Suprapubic skin (tissue), 4 donors: Measurements from ENCODE around the gene PCGF6. TPM values are rescaled to one million over a fixed set of nuclear protein-coding genes. Genes with fewer than 3 reads are reported as not detected.
A peak's percentile ranks its signal among the peaks of the same experiment; 100 is the strongest.

Experiments
- DNase-seq, 2 donors: peaks; one replicate each; pipeline ENCODE4 v3.0.0-alpha.2; 2019; ENCODE audit warnings: low spot score in 2 of 2
- H3K27ac ChIP-seq: fragments of 200-600 bp; sonication (generic); one replicate; pipeline ENCODE4 v1.5.1; 2019
- H3K27me3 ChIP-seq: fragments of 200-600 bp; sonication (generic); one replicate; pipeline ENCODE4 v1.5.1; 2019
- H3K36me3 ChIP-seq: fragments of 200-600 bp; sonication (generic); one replicate; pipeline ENCODE4 v1.5.1; 2019
- H3K4me1 ChIP-seq: fragments of 200-600 bp; sonication (generic); one replicate; pipeline ENCODE4 v1.5.1; 2019
- H3K4me3 ChIP-seq: fragments of 200-600 bp; sonication (generic); one replicate; pipeline ENCODE4 v1.5.1; 2019; ENCODE audit warnings: mild to moderate bottlenecking
- H3K9me3 ChIP-seq: fragments of 200-600 bp; sonication (generic); one replicate; pipeline ENCODE4 v1.5.1; 2019
- CTCF ChIP-seq, 2 donors: fragments of 200-600 bp in 1 of 2; fragments of 450-650 bp in 1 of 2; sonication (generic) in 1 of 2; IDR thresholded peaks; one replicate each; pipeline ENCODE4 v1.5.1; 2016 to 2019; ENCODE audit warnings: antibody characterized with exemption in 2 of 2, mild to moderate bottlenecking in 1 of 2, moderate library complexity in 1 of 2
- EP300 ChIP-seq: sonication (generic); formaldehyde crosslinking; IDR thresholded peaks from one replicate; pipeline ENCODE4 v1.6.1; 2017; ENCODE audit warnings: antibody characterized with exemption
- POLR2A ChIP-seq, 2 donors: fragments of 450-650 bp; IDR thresholded peaks; one replicate each; pipeline ENCODE4 v1.6.1; 2017; ENCODE audit warnings: antibody characterized with exemption in 2 of 2, mild to moderate bottlenecking in 2 of 2, moderate library complexity in 2 of 2
- POLR2AphosphoS5 ChIP-seq, 3 donors: sonication (generic); formaldehyde crosslinking; IDR thresholded peaks; one replicate each; pipeline ENCODE4 v1.6.1; 2017; ENCODE audit warnings: antibody characterized with exemption in 3 of 3
- WGBS: methylation state at CpG from one replicate; pipeline ENCODE4 v1.1.5; 2018; 5-methylcytosine and 5-hydroxymethylcytosine counted together
- total RNA-seq, 4 donors: library from RNA; depleted of rRNA; stranded (reverse); fragments of >200 nt; gene quantifications; one replicate each; pipeline ENCODE4 v1.1.0, GENCODE V29; 2016

Gene PCGF6
- 1 to 10 TPM; 2.6 to 7.2 (median 4.9) TPM for total RNA-seq

DNA sequence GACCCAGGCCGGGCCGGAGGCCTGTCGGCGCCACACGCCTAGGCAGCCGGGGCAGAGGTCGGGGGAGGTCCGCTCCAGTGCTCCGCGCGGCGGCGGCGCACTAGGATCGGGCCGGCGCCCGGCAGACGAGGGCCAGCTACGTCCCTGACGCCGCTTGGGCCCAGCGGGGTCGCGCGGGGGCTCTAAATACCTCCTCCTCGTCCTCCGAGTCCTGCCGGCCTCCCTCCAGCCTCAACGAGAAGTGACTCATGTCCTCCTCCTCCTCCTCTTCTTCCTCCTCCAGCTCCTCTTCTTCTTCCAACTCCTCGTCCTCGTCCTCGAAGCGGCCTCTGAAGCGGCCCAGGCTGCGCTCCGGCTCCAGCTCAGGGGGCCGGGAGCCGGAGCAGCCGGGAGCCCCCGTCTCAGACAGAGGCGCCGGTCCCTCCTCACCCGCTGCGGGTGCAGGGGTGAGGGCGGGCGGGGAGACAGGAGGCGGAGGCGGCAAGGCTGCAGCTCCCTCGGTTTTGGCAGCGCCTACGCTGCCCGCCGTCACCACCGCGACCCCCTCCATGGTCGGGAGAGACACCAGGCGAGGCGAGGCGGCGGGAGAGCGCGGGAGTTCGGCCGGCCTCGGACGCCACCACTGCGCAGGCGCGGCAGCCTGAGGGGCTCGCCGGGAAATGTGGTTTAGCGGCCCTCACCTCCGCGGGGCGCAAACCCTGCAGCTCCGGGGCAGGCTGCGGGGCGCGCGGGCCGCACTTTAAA is at the start of gene PCGF6:
Gene PCGF6, minus strand, starts transcription at position 624 of the 744 bp plus-strand sequence. Its CDS starts 74 bp downstream, at position 550.
- under 1% methylated on average over 66 of the region's 82 CpGs for WGBS
- no peak for TF ChIP-seq POLR2A (IDR thresholded peaks at IDR 0.05)
- no peak for TF ChIP-seq EP300
- no peak for TF ChIP-seq CTCF (IDR thresholded peaks at IDR 0.05)
- TF ChIP-seq POLR2AphosphoS5 (IDR thresholded peaks at IDR 0.05): no peak
- peaks cover 24% of the 10 kb centered on the region for H3K36me3 ChIP-seq
- peak; percentile 76 to 82 for DNase-seq
- peaks cover 7% of the 10 kb centered on the region for H3K4me1 ChIP-seq
- peak within 1 kb of the TSS; percentile 86 for H3K4me3 ChIP-seq
- no peaks in the 10 kb centered on the region for H3K27me3 ChIP-seq
- no peaks in the 10 kb centered on the region for H3K9me3 ChIP-seq
- H3K27ac ChIP-seq: peak within 1 kb of the TSS; percentile 81

DNA sequence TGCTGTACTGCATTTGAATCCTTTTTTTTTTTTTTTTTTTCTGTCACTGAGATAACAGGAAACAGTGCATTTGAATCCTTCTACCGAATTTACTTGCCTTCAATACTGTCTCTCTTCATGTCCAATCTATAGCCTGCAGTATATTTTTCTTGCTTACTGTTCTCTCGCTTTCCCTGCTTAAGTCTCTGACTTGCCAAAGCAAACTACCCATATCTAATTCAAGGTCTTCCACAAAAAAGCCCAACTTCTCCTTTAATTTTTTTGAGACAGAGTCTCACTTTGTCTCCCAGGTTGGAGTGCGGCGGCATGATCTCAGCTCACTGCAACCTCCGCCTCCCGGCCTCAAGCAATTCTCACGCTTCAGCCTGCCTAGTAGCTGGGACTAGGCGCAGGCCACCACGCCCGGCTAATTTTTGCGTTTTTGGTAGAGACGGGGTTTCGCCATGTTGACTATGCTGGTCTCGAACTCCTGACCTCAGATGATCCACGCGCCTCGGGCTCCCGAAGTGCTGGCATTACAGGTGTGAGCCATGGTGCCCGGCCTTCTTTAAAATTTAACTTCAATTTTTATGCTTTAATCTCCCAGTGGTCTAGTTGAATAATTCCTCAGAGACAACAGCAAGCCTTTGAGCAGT is 46.4 kb upstream of the PCGF6 start:
- no peak for DNase-seq
- TF ChIP-seq EP300: no peak
- TF ChIP-seq POLR2AphosphoS5 (IDR thresholded peaks at IDR 0.05): no peak
- no peak for TF ChIP-seq POLR2A (IDR thresholded peaks at IDR 0.05)
- no peak for TF ChIP-seq CTCF (IDR thresholded peaks at IDR 0.05)
- Histone ChIP-seq H3K27me3 (no peaks in the 10 kb centered on the region), H3K36me3 (peaks cover 38% of the 10 kb centered on the region), H3K9me3 (no peaks in the 10 kb centered on the region), H3K4me3 (peak overlapping the region; percentile 73), H3K27ac (no peak overlapping the region), H3K4me1 (peaks cover 40% of the 10 kb centered on the region)
- WGBS: 33% methylated on average over 19 of the region's 19 CpGs

GRCh38 chr10:103396789-103397087 is 45.8 kb upstream of the PCGF6 start:
- TF ChIP-seq POLR2AphosphoS5 (IDR thresholded peaks at IDR 0.05): no peak
- TF ChIP-seq POLR2A (IDR thresholded peaks at IDR 0.05): no peak
- no peak for TF ChIP-seq EP300
- no peak for TF ChIP-seq CTCF (IDR thresholded peaks at IDR 0.05)
- WGBS: 0% methylated on average over 8 of the region's 8 CpGs
- Histone ChIP-seq H3K36me3 (peaks cover 34% of the 10 kb centered on the region), H3K27ac (peak overlapping the region; percentile 70), H3K4me1 (peaks cover 40% of the 10 kb centered on the region), H3K9me3 (no peaks in the 10 kb centered on the region), H3K4me3 (peak overlapping the region; percentile 73), H3K27me3 (no peaks in the 10 kb centered on the region)
- DNase-seq: no peak

DNA sequence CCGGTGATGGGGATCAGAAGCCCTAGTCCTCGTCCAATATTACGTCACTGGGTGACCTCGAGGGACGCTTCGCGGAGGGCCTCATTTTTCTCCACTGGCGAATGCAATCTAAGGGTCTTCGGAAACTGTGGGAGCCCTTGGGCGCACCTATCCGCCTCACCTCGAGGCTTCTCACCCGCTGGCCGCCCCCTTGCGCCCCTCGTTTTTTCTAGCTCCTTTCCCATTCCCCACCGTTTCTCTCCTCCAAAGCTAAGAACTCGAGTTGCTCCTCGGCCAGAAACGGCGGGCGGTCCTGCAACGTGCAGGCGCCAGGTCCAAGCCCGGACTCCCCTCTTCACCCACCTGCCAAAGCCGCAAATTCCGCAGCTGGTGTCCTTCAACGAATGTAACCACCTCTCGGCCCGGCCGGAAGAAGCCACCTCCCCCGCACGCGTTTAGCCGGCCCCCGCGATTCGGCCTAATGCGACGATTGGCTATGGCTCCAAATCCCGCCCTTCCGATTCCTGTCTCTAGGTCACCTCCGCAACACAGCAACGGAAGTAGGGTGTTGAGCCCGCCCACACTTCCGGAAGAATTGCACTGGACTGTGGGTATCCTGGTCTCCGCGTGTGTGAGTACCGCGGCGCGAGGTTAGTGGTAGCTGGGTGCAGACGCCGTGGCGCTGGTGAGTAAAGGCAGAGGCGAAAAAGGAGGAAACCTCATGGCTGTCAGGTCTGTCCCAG is 45.3 kb upstream of the PCGF6 start, which contains the start of the genes ATP5MK and PDCD11:
Gene ATP5MK, minus strand, starts transcription at position 409 of the 722 bp plus-strand sequence. CDS start 4,018 bp downstream, outside the sequence.
Gene PDCD11, plus strand, starts transcription at position 560 of the 722 bp plus-strand sequence. CDS start 1,801 bp downstream, outside the sequence.
- under 1% methylated on average over 33 of the region's 56 CpGs for WGBS
- peaks cover 34% of the 10 kb centered on the region for H3K36me3 ChIP-seq
- peaks cover 40% of the 10 kb centered on the region for H3K4me1 ChIP-seq

More for the DNA sequence above, 45.3 kb upstream of the PCGF6 start, which contains the start of the genes ATP5MK and PDCD11:
- Histone ChIP-seq H3K4me3 (peak within 1 kb of the TSS; percentile 73), H3K27me3 (no peaks in the 10 kb centered on the region), H3K27ac (peak within 1 kb of the TSS; percentile 79), H3K9me3 (no peaks in the 10 kb centered on the region)
- DNase-seq: peak; percentile 99
- peak in 1 of 2 donors; percentile 45 for TF ChIP-seq POLR2A (IDR thresholded peaks at IDR 0.05)
- peak; percentile 41 to 59 (median 46) for TF ChIP-seq POLR2AphosphoS5 (IDR thresholded peaks at IDR 0.05)
- TF ChIP-seq EP300: no peak
- peak in 1 of 2 donors; percentile 13 for TF ChIP-seq CTCF (IDR thresholded peaks at IDR 0.05)
